ENCODE results near the gene GPHN.

GPHN gene

GRCh38 chr14:67141146-67141900, 633.4 kb downstream of the GPHN start:
- H3K27ac ChIP-seq (ENCODE audit: low read length) = no peak overlapping the region
- no peak overlapping the region for H3K9ac ChIP-seq (ENCODE audit: low read length)
- H3K27me3 ChIP-seq (ENCODE audit: control insufficient read depth, insufficient read depth, low read length) = no peaks in the 10 kb centered on the region

DNA sequence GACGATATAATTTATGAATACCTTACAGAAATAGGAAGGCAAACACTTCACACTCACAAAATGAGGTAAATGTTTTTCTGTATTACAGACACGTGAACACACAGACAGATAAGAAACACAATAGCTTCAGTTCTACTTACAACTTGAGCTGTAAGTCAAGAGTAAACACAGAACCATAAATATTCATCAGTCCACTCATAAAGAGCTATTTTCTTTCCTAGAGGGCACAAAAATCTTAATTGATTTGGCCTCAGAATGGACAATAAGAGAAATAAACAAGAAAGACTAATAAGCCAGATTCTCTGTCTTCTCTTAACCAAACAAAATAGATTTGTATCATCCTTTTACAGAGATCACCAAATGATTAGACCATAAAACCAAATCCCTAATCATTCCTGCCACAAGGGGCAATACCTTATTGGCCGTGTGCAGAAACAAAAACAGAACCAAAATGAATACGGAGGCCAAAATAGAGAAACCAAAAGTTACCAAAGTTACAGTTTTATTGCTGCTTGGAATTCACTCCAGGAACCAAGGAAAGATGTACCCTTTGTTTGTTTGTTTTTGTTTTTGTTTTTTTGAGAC, 643.2 kb downstream of the GPHN start:
- Histone ChIP-seq H3K4me3 (ENCODE audit: low read length) (no peak overlapping the region), H3K9ac (ENCODE audit: low read length) (no peak overlapping the region), H3K9me3 (ENCODE audit: control insufficient read depth, low read depth, low read length) (no peaks in the 10 kb centered on the region), H3K27ac (ENCODE audit: low read length) (no peak overlapping the region), H3K4me1 (ENCODE audit: control insufficient read depth, low read depth, low read length) (no peaks in the 10 kb centered on the region), H3K36me3 (ENCODE audit: control insufficient read depth, low read depth, low read length) (no peaks in the 10 kb centered on the region), H3K27me3 (ENCODE audit: control insufficient read depth, insufficient read depth, low read length) (no peaks in the 10 kb centered on the region)

More at GRCh38 chr14:67141146-67141900, 633.4 kb downstream of the GPHN start:
- Histone ChIP-seq H3K4me1 (ENCODE audit: control insufficient read depth, low read depth, low read length) (no peaks in the 10 kb centered on the region), H3K9me3 (ENCODE audit: control insufficient read depth, low read depth, low read length) (no peaks in the 10 kb centered on the region), H3K4me3 (ENCODE audit: low read length) (no peak overlapping the region), H3K36me3 (ENCODE audit: control insufficient read depth, low read depth, low read length) (no peaks in the 10 kb centered on the region)

- H3K27me3 ChIP-seq (ENCODE audit: control insufficient read depth, insufficient read depth, low read length) = no peaks in the 10 kb centered on the region
- H3K9me3 ChIP-seq (ENCODE audit: control insufficient read depth, low read depth, low read length) = no peaks in the 10 kb centered on the region
- H3K27ac ChIP-seq (ENCODE audit: low read length) = no peak overlapping the region
- H3K9ac ChIP-seq (ENCODE audit: low read length) = no peak overlapping the region
- H3K4me1 ChIP-seq (ENCODE audit: control insufficient read depth, low read depth, low read length) = no peaks in the 10 kb centered on the region
- H3K36me3 ChIP-seq (ENCODE audit: control insufficient read depth, low read depth, low read length) = no peaks in the 10 kb centered on the region
- no peak overlapping the region for H3K4me3 ChIP-seq (ENCODE audit: low read length)
Measured at GRCh38 chr14:67158566-67158965, 650.6 kb downstream of the GPHN start.

DNA sequence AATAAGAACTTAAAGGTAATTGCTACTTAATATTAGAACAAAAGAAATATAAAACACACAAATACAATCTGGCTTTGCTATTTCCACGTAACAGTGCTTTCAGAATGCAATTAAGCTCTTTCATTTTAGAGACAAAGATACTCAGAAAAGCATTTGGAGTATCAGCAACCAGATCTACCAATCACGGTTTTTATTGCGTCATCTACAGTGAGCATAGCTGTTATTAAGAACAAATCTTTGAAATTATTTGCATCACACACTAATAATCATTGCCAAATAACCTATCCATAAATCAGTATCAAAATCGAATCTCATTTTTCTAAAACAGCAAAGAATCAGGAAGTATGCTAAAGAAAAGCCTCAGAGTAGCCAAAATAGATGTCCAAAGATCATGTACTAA, 654.4 kb downstream of the GPHN start:
- Histone ChIP-seq H3K9me3 (ENCODE audit: control insufficient read depth, low read depth, low read length) (no peaks in the 10 kb centered on the region), H3K4me3 (ENCODE audit: low read length) (no peak overlapping the region), H3K27ac (ENCODE audit: low read length) (no peak overlapping the region), H3K36me3 (ENCODE audit: control insufficient read depth, low read depth, low read length) (no peaks in the 10 kb centered on the region), H3K27me3 (ENCODE audit: control insufficient read depth, insufficient read depth, low read length) (no peaks in the 10 kb centered on the region), H3K9ac (ENCODE audit: low read length) (no peak overlapping the region), H3K4me1 (ENCODE audit: control insufficient read depth, low read depth, low read length) (no peaks in the 10 kb centered on the region)

DNA sequence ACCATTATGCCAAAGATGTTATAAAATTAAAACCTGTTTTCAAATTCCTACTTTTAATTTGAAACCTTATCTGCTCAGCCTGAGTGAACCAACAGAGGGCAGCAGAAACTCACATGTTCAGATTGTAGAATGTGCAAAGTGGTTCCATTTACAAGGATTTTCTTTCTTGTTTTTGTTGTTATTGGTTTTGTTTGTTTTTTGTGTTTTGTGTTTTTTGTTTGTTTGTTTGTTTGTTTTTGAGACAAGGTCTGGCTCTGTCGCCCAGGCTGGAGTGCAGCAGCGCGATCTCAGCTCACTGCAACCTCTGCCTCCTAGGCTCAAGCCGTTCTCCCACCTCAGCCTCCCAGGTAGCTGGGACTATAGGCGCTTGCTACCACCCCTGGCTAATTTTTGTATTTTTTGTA, 658.5 kb downstream of the GPHN start:
- Histone ChIP-seq H3K4me3 (ENCODE audit: low read length) (no peak overlapping the region), H3K27me3 (ENCODE audit: control insufficient read depth, insufficient read depth, low read length) (no peaks in the 10 kb centered on the region), H3K4me1 (ENCODE audit: control insufficient read depth, low read depth, low read length) (no peaks in the 10 kb centered on the region), H3K9me3 (ENCODE audit: control insufficient read depth, low read depth, low read length) (no peaks in the 10 kb centered on the region), H3K27ac (ENCODE audit: low read length) (no peak overlapping the region), H3K9ac (ENCODE audit: low read length) (no peak overlapping the region), H3K36me3 (ENCODE audit: control insufficient read depth, low read depth, low read length) (no peaks in the 10 kb centered on the region)

DNA sequence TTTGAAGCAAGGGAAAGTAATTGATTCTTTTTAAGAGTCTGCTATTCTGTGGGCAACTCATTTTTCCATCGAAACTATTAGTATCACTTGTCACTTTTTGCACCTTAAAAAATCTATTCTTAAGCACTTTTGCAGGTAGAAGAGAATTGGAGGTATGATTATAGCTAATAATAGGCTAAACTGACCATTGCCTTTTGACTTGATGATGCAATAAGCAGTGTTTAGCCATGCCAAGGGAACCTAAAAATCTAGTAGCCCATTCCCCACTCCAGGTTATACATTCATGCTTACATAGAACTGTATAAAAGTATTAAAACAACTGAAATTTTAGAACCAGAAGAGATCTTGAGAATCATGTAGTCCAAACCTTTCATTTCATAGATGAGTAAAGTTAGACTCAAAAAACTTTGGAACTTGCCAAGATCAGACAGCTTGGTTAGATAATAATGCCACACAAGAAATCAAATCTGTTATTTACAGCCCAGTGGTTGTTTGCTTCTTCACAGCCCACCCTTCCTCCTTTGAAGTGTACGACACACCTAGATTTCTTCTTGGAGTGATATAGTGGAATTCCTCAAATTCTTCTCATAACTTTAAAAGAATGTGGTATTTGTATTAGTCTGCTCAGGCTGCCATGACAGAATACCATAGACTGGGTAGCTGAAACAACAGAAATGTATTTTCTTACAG, 659.6 kb downstream of the GPHN start:
- no peak overlapping the region for H3K9ac ChIP-seq (ENCODE audit: low read length)
- no peaks in the 10 kb centered on the region for H3K4me1 ChIP-seq (ENCODE audit: control insufficient read depth, low read depth, low read length)
- H3K27me3 ChIP-seq (ENCODE audit: control insufficient read depth, insufficient read depth, low read length) = no peaks in the 10 kb centered on the region
- H3K27ac ChIP-seq (ENCODE audit: low read length) = no peak overlapping the region
- no peaks in the 10 kb centered on the region for H3K36me3 ChIP-seq (ENCODE audit: control insufficient read depth, low read depth, low read length)
- no peaks in the 10 kb centered on the region for H3K9me3 ChIP-seq (ENCODE audit: control insufficient read depth, low read depth, low read length)
- no peak overlapping the region for H3K4me3 ChIP-seq (ENCODE audit: low read length)

- Histone ChIP-seq H3K4me1 (ENCODE audit: control insufficient read depth, low read depth, low read length) (no peaks in the 10 kb centered on the region), H3K4me3 (ENCODE audit: low read length) (no peak overlapping the region), H3K27ac (ENCODE audit: low read length) (no peak overlapping the region), H3K9me3 (ENCODE audit: control insufficient read depth, low read depth, low read length) (no peaks in the 10 kb centered on the region), H3K9ac (ENCODE audit: low read length) (no peak overlapping the region), H3K27me3 (ENCODE audit: control insufficient read depth, insufficient read depth, low read length) (no peaks in the 10 kb centered on the region), H3K36me3 (ENCODE audit: control insufficient read depth, low read depth, low read length) (no peaks in the 10 kb centered on the region)
Measured at GRCh38 chr14:67168110-67168441, 660.1 kb downstream of the GPHN start.

GRCh38 chr14:67170660-67171059, 662.7 kb downstream of the GPHN start:
- Histone ChIP-seq H3K9me3 (ENCODE audit: control insufficient read depth, low read depth, low read length) (no peaks in the 10 kb centered on the region), H3K9ac (ENCODE audit: low read length) (no peak overlapping the region), H3K4me3 (ENCODE audit: low read length) (no peak overlapping the region)

GRCh38 chr14:67172056-67172455, 664.1 kb downstream of the GPHN start:
- Histone ChIP-seq H3K9ac (ENCODE audit: low read length) (no peak overlapping the region), H3K4me3 (ENCODE audit: low read length) (no peak overlapping the region), H3K36me3 (ENCODE audit: control insufficient read depth, low read depth, low read length) (no peaks in the 10 kb centered on the region), H3K27ac (ENCODE audit: low read length) (no peak overlapping the region), H3K4me1 (ENCODE audit: control insufficient read depth, low read depth, low read length) (no peaks in the 10 kb centered on the region), H3K9me3 (ENCODE audit: control insufficient read depth, low read depth, low read length) (no peaks in the 10 kb centered on the region), H3K27me3 (ENCODE audit: control insufficient read depth, insufficient read depth, low read length) (no peaks in the 10 kb centered on the region)

More at GRCh38 chr14:67170660-67171059, 662.7 kb downstream of the GPHN start:
- no peaks in the 10 kb centered on the region for H3K27me3 ChIP-seq (ENCODE audit: control insufficient read depth, insufficient read depth, low read length)
- no peaks in the 10 kb centered on the region for H3K4me1 ChIP-seq (ENCODE audit: control insufficient read depth, low read depth, low read length)
- H3K27ac ChIP-seq (ENCODE audit: low read length) = no peak overlapping the region
- H3K36me3 ChIP-seq (ENCODE audit: control insufficient read depth, low read depth, low read length) = no peaks in the 10 kb centered on the region

DNA sequence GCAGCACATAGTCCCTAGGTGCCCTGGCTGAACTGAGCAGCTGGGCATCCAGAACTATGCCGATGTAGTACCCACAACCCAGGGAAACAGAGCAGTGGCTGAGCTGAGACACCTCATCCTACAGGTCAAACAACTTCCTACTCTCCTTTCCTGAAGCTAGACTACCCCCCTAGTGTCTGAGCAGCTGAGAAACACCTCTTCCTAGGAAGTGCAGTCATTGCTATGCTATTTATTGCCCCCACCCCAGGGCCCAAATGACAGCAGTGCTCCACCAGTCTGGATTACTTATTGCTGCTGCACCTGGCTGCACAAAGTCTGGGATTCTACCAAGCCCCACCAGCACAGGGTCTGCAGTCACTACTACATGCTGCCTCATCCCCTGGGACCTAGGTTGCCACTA, 664.6 kb downstream of the GPHN start:
- Histone ChIP-seq H3K27me3 (ENCODE audit: control insufficient read depth, insufficient read depth, low read length) (no peaks in the 10 kb centered on the region), H3K9ac (ENCODE audit: low read length) (no peak overlapping the region), H3K27ac (ENCODE audit: low read length) (no peak overlapping the region), H3K4me3 (ENCODE audit: low read length) (no peak overlapping the region), H3K9me3 (ENCODE audit: control insufficient read depth, low read depth, low read length) (no peaks in the 10 kb centered on the region), H3K4me1 (ENCODE audit: control insufficient read depth, low read depth, low read length) (no peaks in the 10 kb centered on the region), H3K36me3 (ENCODE audit: control insufficient read depth, low read depth, low read length) (no peaks in the 10 kb centered on the region)

DNA sequence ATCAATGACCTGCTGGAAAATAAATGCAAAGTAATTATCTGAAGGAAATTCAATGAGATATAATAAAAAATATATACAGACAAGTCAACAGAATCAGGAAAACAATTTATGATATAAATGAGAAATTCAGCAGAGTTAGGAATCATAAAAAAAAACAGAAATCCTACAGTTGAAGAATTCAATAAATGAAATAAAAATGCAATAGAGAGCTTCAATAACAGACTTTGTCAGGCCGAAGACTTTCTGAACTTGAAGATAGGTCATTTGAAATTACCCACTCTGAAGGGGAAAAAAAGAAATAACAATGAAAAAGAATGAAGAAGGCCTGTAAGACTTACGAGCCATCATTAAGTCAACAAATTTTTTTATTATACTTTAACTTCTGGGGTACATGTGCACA, 665.8 kb downstream of the GPHN start:
- H3K36me3 ChIP-seq (ENCODE audit: control insufficient read depth, low read depth, low read length) = no peaks in the 10 kb centered on the region
- H3K27me3 ChIP-seq (ENCODE audit: control insufficient read depth, insufficient read depth, low read length) = no peaks in the 10 kb centered on the region
- no peaks in the 10 kb centered on the region for H3K4me1 ChIP-seq (ENCODE audit: control insufficient read depth, low read depth, low read length)
- H3K4me3 ChIP-seq (ENCODE audit: low read length) = no peak overlapping the region
- H3K9ac ChIP-seq (ENCODE audit: low read length) = no peak overlapping the region
- no peaks in the 10 kb centered on the region for H3K9me3 ChIP-seq (ENCODE audit: control insufficient read depth, low read depth, low read length)
- no peak overlapping the region for H3K27ac ChIP-seq (ENCODE audit: low read length)

Measured in iPS-18a (cell line).